CD14-positive monocyte (primary cell): ENCODE measurements around the gene ENOSF1. TPM values are rescaled to one million over a fixed set of nuclear protein-coding genes. Genes with fewer than 3 reads are reported as not detected.

Source experiments
- DNase-seq, 3 donors: peaks; one replicate each; pipeline ENCODE4 v3.0.0-alpha.2; 2011 to 2022
- H2AFZ ChIP-seq: 2 replicates; pipeline ENCODE4 v1.6.0; 2012; ENCODE audit warnings: mild to moderate bottlenecking, low read depth, low read length, inconsistent platforms; ENCODE audit not compliant: insufficient read depth, poor library complexity, severe bottlenecking
- H3K27ac ChIP-seq, 2 donors: 1 replicate in 1 of 2; 2 replicates in 1 of 2; pipeline ENCODE4 v1.5.1; 2012 to 2013; ENCODE audit warnings: low read length in 2 of 2, control low read depth in 1 of 2, inconsistent platforms in 1 of 2, low read depth in 1 of 2, mild to moderate bottlenecking in 1 of 2
- H3K27me3 ChIP-seq, 2 donors: one replicate each; pipeline versions ENCODE4 v1.6.0 to v1.6.1; 2011 to 2013; ENCODE audit warnings: low read length in 2 of 2; ENCODE audit not compliant: control insufficient read depth in 2 of 2, insufficient read depth in 2 of 2
- H3K36me3 ChIP-seq, 2 donors: replicated peaks in 1 of 2; 1 replicate in 1 of 2; 2 replicates in 1 of 2; pipeline versions ENCODE4 v1.5.1 to v1.6.1; 2012 to 2013; ENCODE audit warnings: low read length in 2 of 2, control low read depth in 1 of 2, inconsistent platforms in 1 of 2, mild to moderate bottlenecking in 1 of 2; ENCODE audit not compliant: insufficient read depth in 2 of 2, control insufficient read depth in 1 of 2
- H3K4me1 ChIP-seq, 2 donors: 1 replicate in 1 of 2; 2 replicates in 1 of 2; pipeline versions ENCODE4 v1.5.1 to v1.6.1; 2012 to 2013; ENCODE audit warnings: low read length in 2 of 2, control low read depth in 1 of 2, inconsistent platforms in 1 of 2, mild to moderate bottlenecking in 1 of 2, moderate library complexity in 1 of 2; ENCODE audit not compliant: insufficient read depth in 2 of 2, control insufficient read depth in 1 of 2
- H3K4me2 ChIP-seq: replicated peaks from 2 replicates; pipeline ENCODE3; 2012; ENCODE audit warnings: low read length, moderate library complexity, mild to moderate bottlenecking; ENCODE audit not compliant: poor library complexity, severe bottlenecking; ENCODE audit errors: extremely low read depth
- H3K4me3 ChIP-seq, 3 experiments: fragments of 200-600 bp in 1 of 3; sonication (generic) in 1 of 3; replicated peaks in 1 of 3; 1 replicate in 2 of 3; 2 replicates in 1 of 3; pipeline ENCODE4 v1.5.1; 2011 to 2013; ENCODE audit warnings: low read length in 3 of 3, mild to moderate bottlenecking in 3 of 3, control low read depth in 2 of 3, low read depth in 2 of 3, inconsistent platforms in 1 of 3, moderate library complexity in 1 of 3
- H3K79me2 ChIP-seq: 2 replicates; pipeline ENCODE4 v1.6.0; 2012; ENCODE audit warnings: mild to moderate bottlenecking, control low read depth, inconsistent platforms, low read length, moderate library complexity; ENCODE audit not compliant: insufficient read depth
- H3K9ac ChIP-seq: 2 replicates; pipeline ENCODE4 v1.6.0; 2017; ENCODE audit warnings: low read length, mild to moderate bottlenecking; ENCODE audit not compliant: insufficient read depth, poor library complexity, severe bottlenecking
- H3K9me3 ChIP-seq, 2 donors: replicated peaks in 1 of 2; 1 replicate in 1 of 2; 2 replicates in 1 of 2; pipeline versions ENCODE4 v1.5.1 to v1.6.1; 2012 to 2013; ENCODE audit warnings: low read length in 2 of 2, control low read depth in 1 of 2; ENCODE audit not compliant: control insufficient read depth in 1 of 2, insufficient read depth in 1 of 2
- H4K20me1 ChIP-seq: 2 replicates; pipeline ENCODE4 v1.6.0; 2012; ENCODE audit warnings: mild to moderate bottlenecking, low read length, control low read depth, moderate library complexity; ENCODE audit not compliant: insufficient read depth
- H3K27ac Mint-ChIP-seq, 7 donors: one replicate each; pipeline ENCODE4 v1.8.0; 2020; ENCODE audit warnings: mild to moderate bottlenecking in 7 of 7, mixed read lengths in 7 of 7, moderate library complexity in 6 of 7, inconsistent platforms in 2 of 7
- H3K27me3 Mint-ChIP-seq, 3 donors: one replicate each; pipeline ENCODE4 v1.8.0; 2021 to 2022; ENCODE audit warnings: low read depth in 3 of 3, mild to moderate bottlenecking in 3 of 3, mixed read lengths in 3 of 3, moderate library complexity in 3 of 3, inconsistent platforms in 1 of 3
- H3K36me3 Mint-ChIP-seq, 2 donors: one replicate each; pipeline ENCODE4 v1.8.0; 2020; ENCODE audit warnings: mixed read lengths in 2 of 2, inconsistent platforms in 1 of 2, mild to moderate bottlenecking in 1 of 2
- H3K4me1 Mint-ChIP-seq: one replicate; pipeline ENCODE4 v1.8.0; 2020; ENCODE audit warnings: mild to moderate bottlenecking, mixed read lengths
- H3K4me3 Mint-ChIP-seq, 2 donors: one replicate each; pipeline ENCODE4 v1.8.0; 2020; ENCODE audit warnings: mild to moderate bottlenecking in 2 of 2, mixed read lengths in 2 of 2, moderate library complexity in 1 of 2
- H3K9me3 Mint-ChIP-seq, 7 donors: one replicate each; pipeline ENCODE4 v1.8.0; 2020 to 2022; ENCODE audit warnings: mixed read lengths in 7 of 7, mild to moderate bottlenecking in 6 of 7, moderate library complexity in 6 of 7, inconsistent platforms in 2 of 7
- CTCF ChIP-seq: fragments of 200-600 bp; IDR thresholded peaks from one replicate; pipeline ENCODE4 v1.8.0; 2022; ENCODE audit warnings: antibody characterized with exemption, mild to moderate bottlenecking
- WGBS: methylation state at CpG from one replicate; pipeline ENCODE4 v1.1.5; 2013; ENCODE audit warnings: missing lambda C conversion rate; ENCODE audit not compliant: insufficient coverage; 5-methylcytosine and 5-hydroxymethylcytosine counted together
- intact Hi-C, 2 donors: fragments of 100-400 bp; cut with micrococcal nuclease; formaldehyde crosslinking; loops; one replicate each; pipeline versions ENCODE4 v1.15.0 to v1.15.1; 2023
- polyA plus RNA-seq, 3 donors: library from polyadenylated mRNA; depleted of rRNA in 1 of 3; unstranded in 2 of 3; stranded (reverse) in 1 of 3; fragments of 300-500 nt in 2 of 3; fragments of >200 nt in 1 of 3; fragmentation: Illumina TruSeq in 2 of 3; gene quantifications; 1 replicate in 2 of 3; 2 replicates in 1 of 3; pipeline ENCODE4 v1.2.3, GENCODE V29; 2012 to 2021

Gene ENOSF1
- polyA plus RNA-seq, 3 donors, result 2.2 to 11.6 (median 2.3) TPM

- H3K27me3 ChIP-seq, result peaks cover 0 to 3% of the 10 kb centered on the region in 2 donors
- H3K9ac ChIP-seq, result no peak overlapping the region
- H3K4me1 ChIP-seq, result no peaks in the 10 kb centered on the region
- no peaks in the 10 kb centered on the region for H3K36me3 ChIP-seq
- Mint-ChIP-seq H3K4me3 (peak overlapping the region in 1 of 2 donors; percentile 26), H3K9me3 (peaks cover 0 to 4% (median 0%) of the 10 kb centered on the region in 7 donors), H3K36me3 (no peaks in the 10 kb centered on the region), H3K27ac (no peak overlapping the region), H3K27me3 (peaks cover 6 to 13% (median 7%) of the 10 kb centered on the region in 3 donors), H3K4me1 (no peaks in the 10 kb centered on the region)
- no peaks in the 10 kb centered on the region for H4K20me1 ChIP-seq
- intact Hi-C loops, result loop anchor here (5.0 kb wide), 1 partner anchor 203 kb away; no protein-coding TSS in a partner anchor
- WGBS, result 91% methylated on average over 5 of the region's 6 CpGs
- no peak overlapping the region for H3K4me2 ChIP-seq
- TF ChIP-seq CTCF, result peak; percentile 20
- no peaks in the 10 kb centered on the region for H3K79me2 ChIP-seq
- no peak for DNase-seq
- H3K9me3 ChIP-seq, result no peaks in the 10 kb centered on the region
- no peak overlapping the region for H2AFZ ChIP-seq
- no peak overlapping the region for H3K27ac ChIP-seq
- H3K4me3 ChIP-seq, result no peak overlapping the region
These were observed 82.9 kb downstream of the ENOSF1 start for GRCh38 chr18:629269-630150.

- Mint-ChIP-seq H3K27ac (no peak overlapping the region), H3K27me3 (peaks cover 8 to 21% (median 11%) of the 10 kb centered on the region in 3 donors), H3K9me3 (peaks cover 0 to 4% (median 0%) of the 10 kb centered on the region in 7 donors), H3K36me3 (no peaks in the 10 kb centered on the region), H3K4me1 (no peaks in the 10 kb centered on the region), H3K4me3 (no peak overlapping the region)
- Histone ChIP-seq H3K9ac (no peak overlapping the region), H3K4me2 (no peak overlapping the region), H3K9me3 (no peaks in the 10 kb centered on the region), H2AFZ (no peak overlapping the region), H3K36me3 (no peaks in the 10 kb centered on the region), H4K20me1 (no peaks in the 10 kb centered on the region), H3K27ac (no peak overlapping the region), H3K79me2 (no peaks in the 10 kb centered on the region), H3K27me3 (peaks cover 2 to 5% of the 10 kb centered on the region in 2 donors), H3K4me1 (no peaks in the 10 kb centered on the region), H3K4me3 (no peak overlapping the region)
- WGBS, result no CpG with 5 or more reads among the region's 2 CpGs
- TF ChIP-seq CTCF, result no peak
- intact Hi-C loops, result loop anchor here (5.0 kb wide), 1 partner anchor 205 kb away; no protein-coding TSS in a partner anchor
- DNase-seq, result peak in 1 of 3 donors; percentile 8
These were observed 85.2 kb downstream of the ENOSF1 start for GRCh38 chr18:627231-627630.
